Stimulated activated CD4-positive, alpha-beta T cell treated with anti-CD3 and anti-CD28 coated beads, Interleukin-2, amount 100 ng/mL, for 24 hours (primary cell): ENCODE measurements around the gene SYNGR4.
"Not testable (repeated sequence)": the region's sequence is repeated elsewhere in the genome, so short reads cannot be mapped to it uniquely, and the experiment has no call there.

Source experiments
- DNase-seq, 2 donors: peaks; one replicate each; pipeline ENCODE4 v3.0.0-alpha.2; 2020

The SYNGR4 gene

GRCh38 chr19:48371771-48372170 is 7.6 kb downstream of the SYNGR4 start:
- not testable (repeated sequence) for DNase-seq

- no peak for DNase-seq
Measured at GRCh38 chr19:48372904-48373303, 8.7 kb downstream of the SYNGR4 start.

- DNase-seq: no peak
Measured at GRCh38 chr19:48373567-48373966, 9.4 kb downstream of the SYNGR4 start.

- no peak for DNase-seq
Measured at GRCh38 chr19:48378194-48378570, 14.0 kb downstream of the SYNGR4 start.

- DNase-seq: no peak
Measured at GRCh38 chr19:48379058-48379457, 14.9 kb downstream of the SYNGR4 start.

- no peak for DNase-seq
Measured at GRCh38 chr19:48381178-48381950, 17.2 kb downstream of the SYNGR4 start.

GRCh38 chr19:48382286-48382685 is 18.1 kb downstream of the SYNGR4 start:
- DNase-seq: no peak

- DNase-seq: no peak
Measured at GRCh38 chr19:48385461-48386087, 21.4 kb downstream of the SYNGR4 start.

GRCh38 chr19:48386981-48387380 is 22.8 kb downstream of the SYNGR4 start:
- DNase-seq: no peak

- DNase-seq: peak; percentile 69 to 71
Measured at GRCh38 chr19:48390188-48391099, 26.3 kb downstream of the SYNGR4 start.

GRCh38 chr19:48391100-48392005 is 27.2 kb downstream of the SYNGR4 start, which contains the start of gene KDELR1:
TSS of gene KDELR1 (minus strand) at chr19:48391551. CDS start at chr19:48391358, 193 bp downstream.
- DNase-seq: peak; percentile 77 to 82

- DNase-seq: not testable (repeated sequence)
Measured at GRCh38 chr19:48392006-48392344, 27.8 kb downstream of the SYNGR4 start.

GRCh38 chr19:48392860-48393558 is 28.8 kb downstream of the SYNGR4 start:
- no peak for DNase-seq

- DNase-seq: no peak
Measured at GRCh38 chr19:48393559-48394330, 29.6 kb downstream of the SYNGR4 start, which contains the start of gene GRIN2D. TSS of gene GRIN2D (plus strand) at chr19:48393668. CDS start at chr19:48398393, 4,725 bp downstream.

- no peak for DNase-seq
Measured at GRCh38 chr19:48394331-48395169, 30.4 kb downstream of the SYNGR4 start.

- DNase-seq: no peak
Measured at GRCh38 chr19:48395170-48395455, 30.9 kb downstream of the SYNGR4 start.

GRCh38 chr19:48395499-48395898 is 31.3 kb downstream of the SYNGR4 start:
- no peak for DNase-seq

- DNase-seq: no peak
Measured at GRCh38 chr19:48396016-48396823, 32.1 kb downstream of the SYNGR4 start.

- DNase-seq: no peak
Measured at GRCh38 chr19:48396824-48397176, 32.6 kb downstream of the SYNGR4 start.
